Spleen (tissue), 7 donors: Measurements from ENCODE around the gene DIO3.

Source experiments
- POLR2A ChIP-seq, 3 donors: fragments of 450-650 bp; IDR thresholded peaks; one replicate each; pipeline ENCODE4 v1.5.1; 2017; ENCODE audit warnings: antibody characterized with exemption in 3 of 3, mild to moderate bottlenecking in 1 of 3
- TF ChIP-seq, protein P1 (sequence below), 11 experiments: fragments of 200-600 bp in 7 of 11; fragments of 450-650 bp in 4 of 11; sonication (generic) in 4 of 11; IDR thresholded peaks in 8 of 11; conservative IDR thresholded peaks in 3 of 11; 1 replicate in 7 of 11; 2 replicates in 4 of 11; pipeline versions ENCODE4 v1.4.0 to v1.8.0; 2016 to 2021; ENCODE audit warnings: antibody characterized with exemption in 11 of 11, inconsistent platforms in 4 of 11, mild to moderate bottlenecking in 1 of 11
- donor health status: DM: no; HTN: no; CAD: no; lungs with moderate emphysema.
- donor health status: DM: no; HTN: no; CAD: no.
- donor health status: DM: no; HTN: no; CAD: no.

DNA sequence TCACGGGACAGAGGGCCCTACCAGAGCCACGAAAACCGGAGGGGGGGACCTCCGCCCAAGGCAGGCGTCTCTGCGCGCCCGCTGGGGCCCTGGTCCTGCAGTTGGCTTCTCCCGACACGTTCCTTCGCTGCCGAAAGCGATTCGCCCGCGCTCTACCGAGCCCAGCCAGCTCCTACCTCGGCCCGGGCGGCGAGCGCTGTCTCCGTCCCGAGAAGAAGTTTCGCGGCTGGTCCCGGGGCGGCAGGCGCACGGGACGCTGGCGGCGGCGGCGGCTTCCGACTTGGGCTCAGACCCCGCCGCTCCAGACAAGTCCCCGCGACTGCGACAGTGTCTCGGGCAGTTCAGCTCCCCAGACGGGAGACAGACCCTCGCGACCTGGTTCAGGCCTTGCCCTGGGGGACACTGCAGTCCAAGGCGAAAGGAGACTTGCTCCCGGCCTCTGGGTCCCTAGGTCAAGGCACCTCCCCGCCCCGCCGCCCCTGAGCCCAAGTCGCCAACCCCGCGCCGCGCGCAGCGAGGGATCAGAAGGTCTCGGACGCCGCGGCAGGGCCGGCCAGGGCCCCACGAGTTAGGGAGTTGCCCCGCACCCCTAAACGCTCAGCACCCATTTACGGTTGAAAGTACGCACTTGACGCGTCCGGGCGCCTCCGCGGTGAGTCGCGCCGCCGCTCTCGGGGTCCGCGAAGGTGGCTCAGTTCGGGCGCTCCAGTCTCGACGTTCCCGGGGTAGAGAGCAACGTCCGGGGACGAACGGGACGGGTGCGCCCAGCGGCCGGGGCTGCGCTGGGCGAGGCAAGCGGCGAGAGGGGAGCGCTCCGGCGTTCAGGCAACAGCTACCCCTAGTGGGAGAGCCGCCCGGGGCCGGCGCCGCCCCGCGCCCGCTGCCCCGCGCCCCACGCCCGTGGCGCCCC lies 1.4 kb upstream of the DIO3 start:
- TF ChIP-seq, protein P1, sequence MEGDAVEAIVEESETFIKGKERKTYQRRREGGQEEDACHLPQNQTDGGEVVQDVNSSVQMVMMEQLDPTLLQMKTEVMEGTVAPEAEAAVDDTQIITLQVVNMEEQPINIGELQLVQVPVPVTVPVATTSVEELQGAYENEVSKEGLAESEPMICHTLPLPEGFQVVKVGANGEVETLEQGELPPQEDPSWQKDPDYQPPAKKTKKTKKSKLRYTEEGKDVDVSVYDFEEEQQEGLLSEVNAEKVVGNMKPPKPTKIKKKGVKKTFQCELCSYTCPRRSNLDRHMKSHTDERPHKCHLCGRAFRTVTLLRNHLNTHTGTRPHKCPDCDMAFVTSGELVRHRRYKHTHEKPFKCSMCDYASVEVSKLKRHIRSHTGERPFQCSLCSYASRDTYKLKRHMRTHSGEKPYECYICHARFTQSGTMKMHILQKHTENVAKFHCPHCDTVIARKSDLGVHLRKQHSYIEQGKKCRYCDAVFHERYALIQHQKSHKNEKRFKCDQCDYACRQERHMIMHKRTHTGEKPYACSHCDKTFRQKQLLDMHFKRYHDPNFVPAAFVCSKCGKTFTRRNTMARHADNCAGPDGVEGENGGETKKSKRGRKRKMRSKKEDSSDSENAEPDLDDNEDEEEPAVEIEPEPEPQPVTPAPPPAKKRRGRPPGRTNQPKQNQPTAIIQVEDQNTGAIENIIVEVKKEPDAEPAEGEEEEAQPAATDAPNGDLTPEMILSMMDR (IDR thresholded peaks at IDR 0.05 in 8 of 11, conservative IDR thresholded peaks at IDR 0.05 in 3 of 11) = no peak
- TF ChIP-seq POLR2A (IDR thresholded peaks at IDR 0.05) = no peak
